Adrenal gland (tissue), 5 donors: ENCODE data around the gene MNT.

ENCODE experiments used
- CTCF ChIP-seq, 6 experiments: fragments of 450-650 bp in 4 of 6; fragments of 200-600 bp in 2 of 6; sonication (generic) in 1 of 6; IDR thresholded peaks; 1 replicate in 5 of 6; 2 replicates in 1 of 6; pipeline versions ENCODE4 v1.5.1 to v1.8.0; 2016 to 2021; ENCODE audit warnings: antibody characterized with exemption in 6 of 6, mild to moderate bottlenecking in 2 of 6, moderate library complexity in 1 of 6
- POLR2A ChIP-seq, 2 donors: fragments of 450-650 bp; IDR thresholded peaks; one replicate each; pipeline ENCODE4 v1.6.1; 2017; ENCODE audit warnings: antibody characterized with exemption in 2 of 2, mild to moderate bottlenecking in 2 of 2, moderate library complexity in 1 of 2
- donor health status: DM: no; HTN: no; CAD: no.

DNA sequence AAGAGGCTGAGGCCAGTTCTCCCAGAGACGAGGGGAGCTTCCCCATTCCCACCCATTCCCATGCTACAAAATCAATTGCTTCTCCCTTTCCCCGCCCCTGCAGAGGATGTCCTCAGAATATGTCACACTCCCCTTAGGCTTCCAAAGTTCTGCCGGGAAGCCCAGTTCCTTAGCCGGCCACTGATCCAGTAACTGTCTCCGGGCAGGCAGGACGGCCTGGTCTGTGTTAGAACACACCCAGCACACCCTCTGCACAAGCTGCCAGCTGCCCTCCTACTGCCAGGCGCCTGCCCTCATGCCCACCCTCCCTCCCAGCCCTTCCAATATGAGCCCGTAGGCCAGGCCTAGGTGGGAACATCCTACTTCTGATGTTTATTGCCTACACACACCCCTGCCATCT is 32.5 kb downstream of the MNT start:
- TF ChIP-seq CTCF (IDR thresholded peaks at IDR 0.05) (no peak), POLR2A (IDR thresholded peaks at IDR 0.05) (no peak)
